Middle frontal gyrus (tissue), 1 donor: ENCODE data around the gene ATG13.

Experiments used
- DNase-seq: peaks from one replicate; pipeline ENCODE4 v3.0.0-alpha.2; 2015; ENCODE audit warnings: low spot score; ENCODE audit errors: extremely low spot score

ATG13 gene

DNA sequence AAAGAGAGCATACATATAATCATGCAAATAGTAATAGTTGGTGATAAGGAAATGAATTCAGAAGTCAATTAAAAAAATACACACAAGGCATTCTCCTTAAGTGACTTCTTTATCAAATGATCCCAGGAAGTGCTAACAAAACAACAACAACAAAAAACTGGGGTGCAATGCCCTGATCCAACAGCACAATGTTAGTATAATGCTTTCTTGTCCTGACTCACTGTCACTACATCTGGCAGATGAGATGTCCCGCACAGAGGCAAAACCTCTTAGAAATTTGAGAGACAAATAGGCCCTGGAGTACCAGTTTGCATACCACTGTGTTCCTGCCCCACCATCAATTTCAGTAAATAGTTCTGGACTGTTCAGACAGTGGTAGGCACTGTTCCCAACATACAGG lies 12.6 kb upstream of the ATG13 start:
- DNase-seq, result no peak

DNA sequence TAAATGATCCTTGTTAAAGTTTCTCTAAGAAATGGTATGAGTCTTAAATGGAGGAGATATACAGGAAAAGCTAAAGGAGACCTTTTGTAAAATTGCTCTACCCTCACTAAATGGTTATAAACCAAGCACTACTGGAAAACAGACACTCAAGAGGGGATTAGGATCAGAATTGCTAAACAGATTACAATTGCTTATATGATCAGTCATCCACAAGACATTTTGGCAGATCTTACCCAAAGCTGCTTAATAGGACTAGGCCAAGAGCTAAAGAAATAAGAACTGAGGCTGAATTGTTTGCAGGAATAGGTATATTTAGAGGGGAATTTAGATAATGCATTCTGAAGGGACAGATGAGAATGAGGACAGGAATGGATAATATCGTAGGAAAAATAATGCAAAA lies 9.8 kb upstream of the ATG13 start:
- no peak for DNase-seq

DNA sequence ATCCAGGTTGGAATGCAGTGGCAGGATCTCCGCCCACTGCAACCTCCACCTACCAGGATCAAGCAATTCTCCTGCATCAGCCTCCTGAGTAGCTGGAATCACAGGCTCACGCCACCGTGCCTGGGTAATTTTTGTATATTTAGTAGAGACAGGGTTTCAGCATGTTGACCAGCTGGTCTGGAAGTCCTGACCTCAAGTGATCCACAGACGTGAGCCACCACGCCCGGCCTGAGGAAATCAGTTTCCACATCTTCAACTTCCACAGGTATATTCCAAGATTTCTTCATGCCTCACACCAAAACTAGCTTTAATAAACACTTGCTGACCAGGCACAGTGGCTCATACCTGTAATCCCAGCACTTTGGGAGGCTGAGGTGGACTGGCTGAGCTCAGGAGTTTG lies 8.0 kb upstream of the ATG13 start:
- no peak for DNase-seq

DNA sequence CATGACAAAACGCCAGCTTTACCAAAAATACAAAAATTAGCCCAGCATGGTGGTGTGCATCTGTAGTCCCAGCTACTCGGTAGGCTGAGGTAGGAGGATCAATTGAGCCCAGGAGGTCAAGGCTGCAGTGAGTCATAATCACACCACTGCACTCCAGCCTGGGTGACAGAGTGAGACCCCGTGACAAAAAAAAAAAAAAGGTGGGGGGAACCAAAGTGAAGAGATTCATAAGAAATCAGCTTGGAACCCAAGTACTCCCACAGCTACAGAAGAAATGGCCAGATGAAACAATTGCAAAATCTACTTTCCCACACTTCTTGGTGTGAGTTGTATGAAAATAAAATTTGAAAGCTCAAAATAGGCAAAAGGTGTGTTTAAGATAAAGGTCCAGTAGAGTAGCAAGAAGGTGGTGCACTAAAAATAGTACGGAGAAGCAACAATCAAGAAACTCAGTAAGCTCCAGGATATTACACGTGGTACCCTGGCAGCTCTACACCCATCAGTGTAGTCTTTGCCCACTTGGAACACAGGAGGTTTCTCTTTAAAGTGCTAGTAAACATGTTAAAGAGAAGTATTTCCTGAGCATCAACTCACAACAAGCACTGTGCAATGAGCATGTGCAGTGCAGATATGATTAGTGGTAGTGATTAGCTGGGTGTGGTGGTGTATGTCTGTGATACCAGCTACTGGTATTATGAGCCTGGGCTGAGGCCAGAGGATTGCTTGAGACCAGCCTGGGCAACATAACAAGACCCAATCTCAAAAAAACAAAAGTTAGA lies 5.6 kb upstream of the ATG13 start:
- no peak for DNase-seq

GRCh38 chr11:46612326-46612725 lies 5.0 kb upstream of the ATG13 start:
- peak; percentile 38 for DNase-seq

DNA sequence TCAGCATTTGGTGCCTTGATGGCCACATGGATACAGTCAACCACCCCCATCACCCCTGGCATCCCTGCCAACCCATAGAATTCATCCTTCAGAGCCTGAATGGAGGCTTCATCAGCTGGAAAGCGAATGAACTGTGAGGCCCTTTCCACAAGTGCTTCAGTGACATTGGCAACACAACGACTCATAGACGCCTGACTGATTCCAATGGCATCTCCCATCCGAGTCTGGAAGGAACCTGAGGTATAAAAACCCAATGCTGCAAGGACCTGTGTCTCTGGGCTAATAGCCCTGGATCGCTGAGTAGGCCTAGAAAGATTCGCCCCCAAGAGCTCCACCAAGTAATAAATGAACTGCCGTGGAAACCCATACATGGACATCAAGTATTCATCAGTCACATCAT lies 1.6 kb upstream of the ATG13 start:
- no peak for DNase-seq

- no peak for DNase-seq
Observed at GRCh38 chr11:46616551-46617133, 711 bp upstream of the ATG13 start.

DNA sequence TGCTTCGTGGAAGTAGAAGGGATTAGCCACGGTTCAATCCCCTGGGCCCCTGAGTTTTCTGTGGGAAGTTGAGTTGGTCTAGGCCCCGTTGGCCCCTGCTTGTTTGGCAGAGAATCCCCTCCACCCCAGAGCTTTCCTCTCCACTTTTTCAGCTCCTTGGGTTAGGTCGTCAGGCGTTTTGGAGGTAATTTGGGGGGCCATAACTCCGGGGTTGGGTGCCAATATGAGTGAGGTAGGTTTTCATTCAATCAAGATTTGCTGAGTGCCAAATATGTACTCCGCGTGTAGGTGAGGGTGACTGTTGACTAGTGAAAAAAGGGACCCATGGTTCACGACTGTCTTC lies 590 bp downstream of the ATG13 start:
- DNase-seq, result no peak

- no peak for DNase-seq
Observed at GRCh38 chr11:46618837-46619236, 1.5 kb downstream of the ATG13 start.

DNA sequence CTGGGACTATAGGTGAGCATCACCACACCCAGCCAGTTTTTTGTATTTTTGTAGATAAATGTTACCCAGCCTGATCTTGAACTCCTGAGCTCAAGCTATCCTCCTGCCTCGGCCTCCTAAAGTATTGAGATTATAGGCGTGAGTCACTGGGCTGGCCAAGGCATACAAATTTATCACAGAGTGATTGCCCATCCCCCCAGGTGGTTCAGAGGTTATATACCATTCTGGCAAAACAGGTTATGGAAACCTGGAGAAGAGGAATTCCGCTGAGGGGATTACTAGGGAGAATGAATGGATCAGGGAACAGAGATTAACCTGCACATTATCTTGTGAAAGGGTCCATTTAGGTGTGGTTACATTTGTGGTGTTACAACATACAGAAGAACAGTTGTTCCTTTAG lies 8.1 kb downstream of the ATG13 start:
- DNase-seq, result no peak

DNA sequence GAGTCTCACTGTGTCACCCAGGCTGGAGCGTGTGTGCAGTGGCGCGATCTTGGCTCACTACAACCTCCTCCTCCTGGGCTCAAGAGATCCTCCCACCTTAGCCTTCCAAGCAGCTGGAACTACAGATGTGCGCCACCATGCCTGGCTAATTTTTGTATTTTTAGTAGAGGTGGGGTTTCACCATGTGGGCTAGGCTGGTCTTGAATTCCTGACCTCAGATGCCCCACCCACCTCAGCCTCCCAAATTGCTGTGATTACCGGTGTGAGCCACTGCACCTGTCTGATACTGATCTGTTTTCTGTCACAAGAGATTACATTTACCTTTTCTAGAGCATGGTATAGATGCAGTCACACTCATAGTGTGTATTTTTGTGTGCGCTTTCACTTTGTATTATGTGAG lies 11.6 kb downstream of the ATG13 start:
- DNase-seq, result no peak

DNA sequence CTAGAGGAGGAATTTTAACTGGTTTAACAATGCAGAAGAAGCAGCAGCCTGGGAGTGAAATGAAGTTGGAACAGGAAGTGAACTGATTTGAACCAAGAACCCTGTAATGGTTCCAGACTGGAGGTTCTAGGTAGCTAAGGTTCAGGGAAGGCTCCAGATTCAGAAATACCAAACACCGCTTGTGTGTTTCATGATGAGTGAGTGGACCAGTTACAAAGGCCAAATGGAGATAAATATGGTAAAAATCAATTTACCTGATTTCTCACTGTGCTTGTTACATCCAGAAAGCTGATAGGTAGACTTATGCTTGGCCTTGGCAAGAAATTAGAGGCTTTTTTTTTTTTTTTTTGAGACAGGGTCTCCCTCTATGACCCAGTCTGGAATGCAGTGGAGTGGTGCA lies 12.9 kb downstream of the ATG13 start:
- DNase-seq, result no peak

GRCh38 chr11:46631676-46632075 lies 14.3 kb downstream of the ATG13 start:
- no peak for DNase-seq

- no peak for DNase-seq
Observed at GRCh38 chr11:46632502-46632901, 15.1 kb downstream of the ATG13 start.

- DNase-seq, result no peak
Observed at GRCh38 chr11:46633291-46634217, 16.2 kb downstream of the ATG13 start.

GRCh38 chr11:46635557-46636139 lies 18.3 kb downstream of the ATG13 start:
- DNase-seq, result no peak

DNA sequence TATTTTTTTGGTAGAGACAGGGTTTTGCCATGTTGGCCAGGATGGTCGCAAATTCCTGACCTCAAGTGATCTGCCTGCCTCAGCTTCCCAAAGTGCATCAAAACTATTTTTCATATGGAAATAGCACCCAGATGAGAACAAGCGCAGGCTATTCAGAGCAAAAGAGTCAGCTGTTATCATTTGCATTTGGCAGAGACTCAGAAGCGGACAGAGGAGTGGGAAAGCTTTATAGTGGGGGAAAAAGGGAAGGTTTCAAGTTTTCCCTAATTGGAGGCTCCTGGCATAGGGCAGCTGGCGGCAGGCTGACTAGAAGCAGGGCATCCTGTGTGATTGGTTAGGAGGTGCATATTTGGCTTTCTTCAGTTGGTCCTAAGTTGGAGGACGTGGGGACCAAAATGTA lies 20.2 kb downstream of the ATG13 start:
- no peak for DNase-seq

DNA sequence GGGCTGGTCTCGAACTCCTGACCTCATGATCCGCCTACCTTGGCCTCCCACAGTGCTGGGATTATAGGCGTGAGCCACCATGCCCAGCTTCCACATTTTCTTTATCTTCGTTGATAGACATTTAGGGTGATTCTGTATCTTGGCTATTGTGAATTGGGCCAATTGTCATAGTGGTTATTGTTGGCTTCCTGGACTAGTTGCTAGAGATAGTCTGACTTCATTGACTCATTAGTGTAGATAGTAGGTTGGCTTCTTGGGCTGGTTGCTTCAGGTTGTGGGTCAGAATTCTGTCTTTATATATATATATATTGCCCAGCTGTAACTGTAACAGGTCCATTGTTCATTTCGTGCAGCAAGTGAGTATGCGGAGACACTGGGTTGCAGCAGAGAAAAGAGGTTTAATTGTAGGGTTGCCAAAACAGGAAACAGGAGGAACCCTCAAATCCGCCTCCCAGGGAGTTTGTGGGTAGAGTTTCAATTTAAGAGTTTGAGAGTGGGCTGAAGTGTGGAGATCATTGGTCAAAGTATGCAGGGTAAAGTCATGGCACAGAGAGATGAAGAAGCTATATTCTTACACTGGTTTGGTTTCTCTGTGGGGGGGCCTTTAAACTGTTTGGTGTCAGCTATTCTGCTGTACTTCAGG lies 22.0 kb downstream of the ATG13 start:
- DNase-seq, result no peak

DNA sequence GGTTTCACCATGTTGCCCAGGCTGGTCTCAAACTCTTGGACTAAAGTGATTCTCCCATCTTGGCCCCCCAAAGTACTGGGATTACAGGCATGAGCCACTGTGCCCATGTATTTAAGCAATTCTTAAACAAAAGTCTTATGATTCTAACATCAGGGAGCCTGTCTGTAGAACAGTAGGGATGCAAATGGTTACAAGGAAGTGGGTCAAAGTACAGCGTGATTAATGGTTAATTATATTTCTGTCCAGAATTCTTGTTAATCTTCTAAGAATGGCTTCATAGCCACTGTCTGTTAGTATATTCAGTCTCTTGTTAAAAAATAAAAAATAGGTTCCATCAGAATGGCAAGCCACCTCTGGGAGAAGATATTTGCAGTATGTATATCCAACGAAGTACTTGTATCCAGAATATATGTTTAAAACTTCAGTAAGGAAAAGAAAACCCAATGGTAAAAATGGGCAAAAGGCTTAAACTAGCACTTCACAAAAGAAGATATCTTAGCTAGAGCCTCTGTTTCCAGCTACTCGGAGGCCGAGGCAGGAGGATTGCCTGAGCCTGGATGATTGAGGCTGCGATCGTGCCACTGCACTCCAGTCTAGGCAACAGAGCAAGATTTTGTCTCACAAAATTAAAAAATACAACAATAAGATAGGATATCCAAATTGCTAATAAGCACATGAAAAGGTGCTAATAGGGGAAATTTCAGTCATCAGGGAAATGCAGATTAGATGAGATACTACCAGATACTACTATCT lies 22.9 kb downstream of the ATG13 start:
- no peak for DNase-seq

GRCh38 chr11:46641639-46642038 lies 24.3 kb downstream of the ATG13 start:
- no peak for DNase-seq
